Fibroblast of lung (primary cell): ENCODE results near the gene P2RY8. TPM values are rescaled to one million over a fixed set of nuclear protein-coding genes. Genes with fewer than 3 reads are reported as not detected.
"Not testable (repeated sequence)": the region's sequence is repeated elsewhere in the genome, so short reads cannot be mapped to it uniquely, and the experiment has no call there.

Source experiments
- DNase-seq, 2 donors: peaks; one replicate each; pipeline versions ENCODE4 v3.0.0 to v3.0.0-alpha.2; 2010; ENCODE audit warnings: low read depth in 2 of 2
- H2AFZ ChIP-seq: 2 replicates; pipeline ENCODE4 v1.5.1; 2012; ENCODE audit warnings: low read length, control low read depth, inconsistent platforms
- H3K27ac ChIP-seq: 2 replicates; pipeline ENCODE4 v1.5.1; 2011; ENCODE audit warnings: low read length, control low read depth; ENCODE audit not compliant: insufficient read depth
- H3K27me3 ChIP-seq: 2 replicates; pipeline ENCODE4 v1.5.1; 2011; ENCODE audit warnings: mild to moderate bottlenecking, low read length; ENCODE audit not compliant: control insufficient read depth, insufficient read depth
- H3K36me3 ChIP-seq: 2 replicates; pipeline ENCODE4 v1.5.1; 2011; ENCODE audit warnings: low read length; ENCODE audit not compliant: control insufficient read depth, insufficient read depth
- H3K4me1 ChIP-seq: 2 replicates; pipeline ENCODE4 v1.5.1; 2011; ENCODE audit warnings: low read length; ENCODE audit not compliant: control insufficient read depth, insufficient read depth; ENCODE audit errors: extremely low read depth
- H3K4me2 ChIP-seq: 2 replicates; pipeline ENCODE4 v1.5.1; 2011; ENCODE audit warnings: low read length, control low read depth; ENCODE audit not compliant: insufficient read depth; ENCODE audit errors: extremely low read depth
- H3K4me3 ChIP-seq, 4 experiments: fragments of 200-600 bp in 1 of 4; sonication (generic) in 1 of 4; replicated peaks in 1 of 4; 2 replicates each; pipeline ENCODE4 v1.5.1; 2011 to 2016; ENCODE audit warnings: low read length in 4 of 4, low read depth in 3 of 4, mild to moderate bottlenecking in 3 of 4, control low read depth in 2 of 4, inconsistent platforms in 1 of 4, mixed read lengths in 1 of 4; ENCODE audit not compliant: insufficient read depth in 1 of 4; ENCODE audit errors: control extremely low read depth in 1 of 4
- H3K79me2 ChIP-seq: 2 replicates; pipeline ENCODE4 v1.5.1; 2012; ENCODE audit warnings: mild to moderate bottlenecking, low read length, inconsistent platforms; ENCODE audit not compliant: control insufficient read depth, insufficient read depth
- H3K9ac ChIP-seq: 2 replicates; pipeline ENCODE4 v1.5.1; 2011; ENCODE audit warnings: mild to moderate bottlenecking, low read length, control low read depth; ENCODE audit not compliant: insufficient read depth
- H3K9me3 ChIP-seq: 2 replicates; pipeline ENCODE4 v1.5.1; 2012; ENCODE audit warnings: low read depth, low read length; ENCODE audit not compliant: control insufficient read depth, insufficient read depth
- H4K20me1 ChIP-seq: 2 replicates; pipeline ENCODE4 v1.5.1; 2011; ENCODE audit warnings: low read length; ENCODE audit not compliant: control insufficient read depth, insufficient read depth; ENCODE audit errors: extremely low read depth
- EZH2 ChIP-seq: IDR thresholded peaks from 2 replicates; pipeline ENCODE4 v1.5.1; 2012; ENCODE audit warnings: low read length, control low read depth, mild to moderate bottlenecking; ENCODE audit errors: missing control alignments
- polyA plus RNA-seq, 2 donors: library from polyadenylated mRNA; depleted of rRNA in 1 of 2; stranded (reverse) in 1 of 2; unstranded in 1 of 2; fragments of >200 nt; gene quantifications; 2 replicates each; pipeline ENCODE4 v1.2.1, GENCODE V29; 2011 to 2012; ENCODE audit warnings: missing spikeins in 1 of 2
- total RNA-seq: library from RNA; depleted of rRNA; stranded (reverse); fragments of >200 nt; gene quantifications from 2 replicates; pipeline ENCODE4 v1.2.1, GENCODE V29; 2014
- TF ChIP-seq, protein P1 (sequence below), 2 donors: IDR thresholded peaks in 1 of 2; conservative IDR thresholded peaks in 1 of 2; 1 replicate in 1 of 2; 2 replicates in 1 of 2; pipeline ENCODE4 v1.5.1; 2011 to 2012; ENCODE audit warnings: low read length in 2 of 2, control low read depth in 1 of 2, inconsistent platforms in 1 of 2, low read depth in 1 of 2, mild to moderate bottlenecking in 1 of 2

Gene P2RY8
- total and polyA plus RNA-seq, 2 donors (not counting 1 experiment from before 2014, with no cell fraction given): not detected

DNA sequence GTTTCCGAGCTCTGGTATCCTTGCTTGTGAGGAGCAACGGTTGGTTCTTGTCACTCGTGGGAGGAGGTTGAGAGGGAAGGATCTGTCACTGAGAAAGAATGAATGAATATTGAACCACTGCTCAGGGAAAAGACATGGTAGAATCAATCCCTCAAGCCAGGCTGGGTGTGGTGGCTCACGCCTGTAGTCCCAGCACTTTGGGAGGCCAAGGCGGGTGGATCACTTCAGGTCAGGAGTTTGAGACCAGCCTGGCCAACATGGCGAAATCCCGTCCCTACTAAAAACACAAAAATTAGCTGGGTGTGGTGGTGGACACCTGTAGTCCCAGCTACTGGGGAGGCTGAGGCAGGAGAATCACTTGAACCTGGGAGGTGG lies 718 bp upstream of the P2RY8 start:
- DNase-seq, H3K4me2 ChIP-seq, H3K9ac ChIP-seq, H4K20me1 ChIP-seq, H3K27ac ChIP-seq, H3K4me1 ChIP-seq, H3K4me3 ChIP-seq, H3K27me3 ChIP-seq, H3K36me3 ChIP-seq, H3K79me2 ChIP-seq, H2AFZ ChIP-seq, H3K9me3 ChIP-seq: not testable (repeated sequence)

DNA sequence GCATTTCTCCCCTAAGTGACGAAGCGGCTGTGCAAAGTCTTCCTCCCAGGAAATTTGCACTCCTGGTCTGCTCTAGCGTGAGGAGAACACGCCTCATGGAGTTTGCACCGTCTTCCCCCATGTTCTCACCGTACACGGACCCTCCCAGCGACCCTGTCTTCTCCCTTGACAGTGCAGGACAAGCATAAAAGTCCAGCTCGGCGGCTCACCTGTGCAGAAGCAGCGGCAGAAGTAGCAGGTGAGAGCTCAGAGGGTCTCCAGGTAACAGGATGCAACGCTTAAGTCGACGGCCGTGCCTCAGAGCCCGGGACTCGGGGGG lies 314 bp downstream of the P2RY8 start:
- TF ChIP-seq, protein P1, sequence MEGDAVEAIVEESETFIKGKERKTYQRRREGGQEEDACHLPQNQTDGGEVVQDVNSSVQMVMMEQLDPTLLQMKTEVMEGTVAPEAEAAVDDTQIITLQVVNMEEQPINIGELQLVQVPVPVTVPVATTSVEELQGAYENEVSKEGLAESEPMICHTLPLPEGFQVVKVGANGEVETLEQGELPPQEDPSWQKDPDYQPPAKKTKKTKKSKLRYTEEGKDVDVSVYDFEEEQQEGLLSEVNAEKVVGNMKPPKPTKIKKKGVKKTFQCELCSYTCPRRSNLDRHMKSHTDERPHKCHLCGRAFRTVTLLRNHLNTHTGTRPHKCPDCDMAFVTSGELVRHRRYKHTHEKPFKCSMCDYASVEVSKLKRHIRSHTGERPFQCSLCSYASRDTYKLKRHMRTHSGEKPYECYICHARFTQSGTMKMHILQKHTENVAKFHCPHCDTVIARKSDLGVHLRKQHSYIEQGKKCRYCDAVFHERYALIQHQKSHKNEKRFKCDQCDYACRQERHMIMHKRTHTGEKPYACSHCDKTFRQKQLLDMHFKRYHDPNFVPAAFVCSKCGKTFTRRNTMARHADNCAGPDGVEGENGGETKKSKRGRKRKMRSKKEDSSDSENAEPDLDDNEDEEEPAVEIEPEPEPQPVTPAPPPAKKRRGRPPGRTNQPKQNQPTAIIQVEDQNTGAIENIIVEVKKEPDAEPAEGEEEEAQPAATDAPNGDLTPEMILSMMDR (conservative IDR thresholded peaks at IDR 0.05 in 1 of 2, IDR thresholded peaks at IDR 0.05 in 1 of 2; ENCODE audit: low read depth in 1 of 2, low read length in 2 of 2): no peak
- TF ChIP-seq EZH2: no peak
- H3K79me2 ChIP-seq: no peaks in the 10 kb centered on the region
- no peak for DNase-seq
- no peaks in the 10 kb centered on the region for H3K27me3 ChIP-seq
- no peak overlapping the region for H3K4me3 ChIP-seq
- no peaks in the 10 kb centered on the region for H3K4me1 ChIP-seq
- H3K4me2 ChIP-seq: no peak overlapping the region
- H3K36me3 ChIP-seq: no peaks in the 10 kb centered on the region
- H3K9ac ChIP-seq: no peak overlapping the region
- H3K27ac ChIP-seq: no peak overlapping the region
- no peaks in the 10 kb centered on the region for H4K20me1 ChIP-seq
- no peak overlapping the region for H2AFZ ChIP-seq
- no peaks in the 10 kb centered on the region for H3K9me3 ChIP-seq

DNA sequence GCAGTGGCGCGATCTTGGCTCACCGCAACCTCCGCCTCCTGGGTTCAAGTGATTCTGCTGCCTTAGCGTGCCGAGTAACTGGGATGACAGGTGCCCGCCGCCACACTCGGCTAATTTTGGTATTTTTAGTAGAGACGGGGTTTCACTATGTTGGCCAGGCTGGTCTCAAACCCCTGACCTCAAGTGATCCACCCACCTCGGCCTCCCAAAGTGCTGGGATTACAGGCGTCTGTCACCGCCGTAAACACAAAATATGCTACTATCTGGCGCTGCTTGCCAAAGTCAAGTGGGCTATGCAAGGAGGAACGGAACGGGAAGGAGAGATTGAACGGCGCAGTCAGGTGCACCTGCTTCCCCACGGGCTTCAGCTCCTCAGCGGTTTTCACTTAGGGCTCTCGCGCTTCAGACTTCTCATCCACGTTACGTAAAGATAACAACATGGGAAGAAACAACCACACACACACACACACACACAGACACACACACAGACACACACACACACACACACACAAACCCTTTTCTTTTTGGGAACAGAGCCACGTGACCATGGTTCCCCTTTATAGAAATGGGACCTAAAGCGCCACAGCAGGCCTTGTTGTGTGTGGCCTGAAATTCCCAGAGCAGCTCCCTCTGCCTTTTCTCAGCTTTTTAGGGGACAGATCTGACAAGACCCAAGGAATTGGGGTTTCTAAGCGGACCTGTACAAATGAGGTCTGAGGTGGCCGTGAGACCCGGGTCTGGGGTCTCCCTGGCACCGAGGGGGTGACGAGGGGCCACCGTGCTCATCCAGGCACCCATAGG lies 1.5 kb downstream of the P2RY8 start:
- H2AFZ ChIP-seq: no peak overlapping the region
- H3K9me3 ChIP-seq: no peaks in the 10 kb centered on the region
- no peak overlapping the region for H3K4me3 ChIP-seq
- H3K9ac ChIP-seq: no peak overlapping the region
- DNase-seq: no peak
- no peak for TF ChIP-seq EZH2
- TF ChIP-seq, protein P1 (conservative IDR thresholded peaks at IDR 0.05 in 1 of 2, IDR thresholded peaks at IDR 0.05 in 1 of 2; ENCODE audit: low read depth in 1 of 2, low read length in 2 of 2): no peak
- H4K20me1 ChIP-seq: no peaks in the 10 kb centered on the region
- H3K27ac ChIP-seq: no peak overlapping the region
- no peaks in the 10 kb centered on the region for H3K4me1 ChIP-seq
- H3K36me3 ChIP-seq: no peaks in the 10 kb centered on the region
- H3K79me2 ChIP-seq: no peaks in the 10 kb centered on the region
- H3K27me3 ChIP-seq: no peaks in the 10 kb centered on the region
- H3K4me2 ChIP-seq: no peak overlapping the region
